PFSK-1 (cell line): ENCODE results near the gene MYOT. TPM values are rescaled to one million over a fixed set of nuclear protein-coding genes. Genes with fewer than 3 reads are reported as not detected.

Source experiments
- FOXP2 ChIP-seq: optimal IDR thresholded peaks from 2 replicates; pipeline ENCODE3; 2011; ENCODE audit warnings: borderline replicate concordance, control low read depth, inconsistent platforms; ENCODE audit not compliant: insufficient read depth; ENCODE audit errors: extremely low read length, extremely low read depth
- POLR2AphosphoS5 ChIP-seq: IDR thresholded peaks from 2 replicates; pipeline ENCODE4 v1.6.1; 2012; ENCODE audit warnings: low read depth, mild to moderate bottlenecking, control low read depth, low read length, moderate library complexity
- REST ChIP-seq, 2 experiments: IDR thresholded peaks; 2 replicates each; pipeline versions ENCODE4 v1.6.1 to v1.8.0; 2011 to 2012; ENCODE audit warnings: low read depth in 2 of 2, low read length in 2 of 2, control low read depth in 1 of 2, inconsistent platforms in 1 of 2, mild to moderate bottlenecking in 1 of 2, moderate library complexity in 1 of 2; ENCODE audit not compliant: insufficient read depth in 1 of 2
- SIN3A ChIP-seq: IDR thresholded peaks from 2 replicates; pipeline ENCODE4 v1.6.1; 2012; ENCODE audit warnings: mild to moderate bottlenecking, low read length, moderate library complexity, borderline replicate concordance; ENCODE audit not compliant: insufficient read depth
- TAF1 ChIP-seq: IDR thresholded peaks from 2 replicates; pipeline ENCODE4 v1.6.1; 2012; ENCODE audit warnings: low read length, control low read depth, borderline replicate concordance; ENCODE audit not compliant: insufficient read depth
- polyA plus RNA-seq: library from polyadenylated mRNA; unstranded; fragments of >200 nt; gene quantifications from one replicate; pipeline ENCODE4 v1.2.1, GENCODE V29; 2012; ENCODE audit warnings: low read depth, missing spikeins; ENCODE audit not compliant: insufficient read length

The MYOT gene
- polyA plus RNA-seq: not detected

DNA sequence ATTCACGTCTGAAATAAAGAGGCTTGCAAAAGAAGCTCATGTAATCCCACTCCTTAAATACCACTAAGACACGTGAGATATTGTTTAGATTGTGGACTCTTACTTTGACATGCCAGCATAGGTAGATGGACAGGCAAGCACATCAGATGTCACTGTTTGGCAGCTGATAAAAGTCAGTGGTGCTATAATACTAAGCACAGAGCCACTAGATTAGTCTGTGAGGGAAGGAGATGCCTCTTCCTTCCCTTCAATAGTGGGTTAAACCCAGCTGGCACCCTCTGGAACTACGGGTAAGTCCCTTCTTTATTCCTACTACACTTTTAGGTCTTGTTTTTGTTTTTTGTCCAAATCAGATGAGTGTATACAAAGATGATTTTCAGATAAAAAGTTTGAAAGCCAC, at the start of gene MYOT:
Gene MYOT (plus strand): TSS at position 197 of the 400 bp plus-strand sequence. CDS start 2,792 bp downstream, outside the sequence.
- TF ChIP-seq FOXP2 (no peak), TAF1 (no peak), REST (IDR thresholded peaks at IDR 0.05; ENCODE audit: insufficient read depth in 1 of 2, low read depth in 2 of 2, low read length in 2 of 2) (no peak), POLR2AphosphoS5 (no peak), SIN3A (no peak)

DNA sequence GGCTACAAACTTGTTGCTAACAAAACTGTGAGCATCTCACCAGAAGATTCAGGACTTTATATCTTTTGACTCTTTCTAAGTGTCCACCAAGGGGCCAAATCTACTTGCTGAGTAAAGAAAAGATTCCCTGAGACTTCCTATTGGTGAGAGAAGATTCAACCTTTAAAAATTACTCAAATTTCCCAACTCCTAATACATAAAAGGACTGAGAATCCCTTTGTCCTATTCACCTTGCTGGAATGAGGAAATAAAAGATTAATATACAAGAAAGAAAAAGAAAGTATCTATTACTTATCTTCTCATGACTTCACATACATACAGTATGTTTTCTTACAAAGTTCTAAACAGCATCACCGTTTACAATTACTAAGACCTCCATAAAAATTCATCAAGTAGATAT, 47.9 kb upstream of the MYOT start:
- TF ChIP-seq FOXP2 (no peak), SIN3A (no peak), REST (IDR thresholded peaks at IDR 0.05; ENCODE audit: insufficient read depth in 1 of 2, low read depth in 2 of 2, low read length in 2 of 2) (no peak), POLR2AphosphoS5 (no peak), TAF1 (no peak)

DNA sequence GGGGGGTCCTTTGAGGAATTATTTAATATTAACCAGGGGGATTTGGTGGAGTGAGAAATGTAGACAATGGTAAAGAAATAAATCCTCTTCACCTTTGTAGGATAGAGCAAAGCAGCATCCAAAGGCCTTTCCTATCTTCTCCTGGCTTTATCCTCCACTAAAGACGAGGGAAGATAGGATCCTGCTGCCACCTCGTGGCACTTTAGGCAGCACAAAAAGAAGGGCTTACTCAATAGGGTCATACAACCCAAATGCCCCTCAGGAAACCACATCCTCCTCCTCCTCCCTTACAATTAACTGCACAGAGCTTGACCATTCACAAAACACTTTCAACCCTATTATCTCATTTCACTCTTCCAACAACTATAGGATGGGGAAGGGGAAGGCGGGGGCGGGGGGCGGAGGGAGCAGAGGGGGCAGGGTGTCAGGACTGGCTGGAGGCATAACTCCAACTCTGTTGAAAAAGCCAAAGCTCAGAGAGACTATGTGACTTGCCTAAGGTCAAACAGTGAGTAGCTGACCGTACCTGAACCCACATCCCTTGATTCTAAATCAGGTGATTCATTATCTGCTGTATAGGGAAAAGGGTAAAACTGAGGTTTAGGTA, 45.4 kb upstream of the MYOT start:
- TF ChIP-seq FOXP2: no peak
- TF ChIP-seq POLR2AphosphoS5: no peak
- TF ChIP-seq SIN3A: no peak
- no peak for TF ChIP-seq REST (IDR thresholded peaks at IDR 0.05; ENCODE audit: insufficient read depth in 1 of 2, low read depth in 2 of 2, low read length in 2 of 2)
- TF ChIP-seq TAF1: no peak

DNA sequence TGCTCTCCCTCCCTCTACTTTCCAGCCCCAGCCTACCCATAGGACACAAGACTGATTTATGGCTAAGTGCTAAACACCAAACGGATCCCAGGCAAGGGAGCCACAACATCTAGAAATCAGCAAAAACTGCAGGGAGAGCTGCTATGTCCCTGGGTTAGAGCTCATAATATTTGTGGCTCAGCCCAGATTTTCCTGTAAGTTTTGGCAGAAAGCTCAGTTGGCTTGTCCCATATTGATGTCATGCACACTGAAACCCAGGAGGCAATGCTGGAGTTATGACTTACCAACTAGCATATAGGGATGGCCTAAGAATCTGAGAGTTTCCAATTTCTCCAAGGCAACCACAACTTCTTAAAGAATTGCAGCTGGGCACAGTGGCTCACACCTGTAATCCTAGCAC, 44.7 kb upstream of the MYOT start:
- no peak for TF ChIP-seq POLR2AphosphoS5
- TF ChIP-seq SIN3A: no peak
- TF ChIP-seq FOXP2: no peak
- no peak for TF ChIP-seq REST (IDR thresholded peaks at IDR 0.05; ENCODE audit: insufficient read depth in 1 of 2, low read depth in 2 of 2, low read length in 2 of 2)
- no peak for TF ChIP-seq TAF1

GRCh38 chr5:137825165-137825564, 42.5 kb upstream of the MYOT start:
- TF ChIP-seq TAF1 (no peak), REST (IDR thresholded peaks at IDR 0.05; ENCODE audit: insufficient read depth in 1 of 2, low read depth in 2 of 2, low read length in 2 of 2) (no peak), SIN3A (no peak), POLR2AphosphoS5 (no peak), FOXP2 (no peak)
